GM21717 (cell line): ENCODE data around the gene NRG4.
"Not testable (repeated sequence)": the region's sequence is repeated elsewhere in the genome, so short reads cannot be mapped to it uniquely, and the experiment has no call there.

Experiments
- ATAC-seq: cut with Tn5 transposase; IDR thresholded peaks from one replicate; pipeline ENCODE4 v1.9.1; 2021; ENCODE audit warnings: mild to moderate bottlenecking, moderate library complexity; ENCODE audit not compliant: unreplicated experiment

Gene NRG4

GRCh38 chr15:75995611-75996010, 16.6 kb downstream of the NRG4 start:
- ATAC-seq, result no peak

- no peak for ATAC-seq
Observed at GRCh38 chr15:75994220-75994619, 18.0 kb downstream of the NRG4 start.

- no peak for ATAC-seq
Observed at GRCh38 chr15:75992897-75993296, 19.3 kb downstream of the NRG4 start.

GRCh38 chr15:75989875-75990274, 22.3 kb downstream of the NRG4 start:
- ATAC-seq, result no peak

GRCh38 chr15:75989045-75989444, 23.2 kb downstream of the NRG4 start:
- ATAC-seq, result no peak

- no peak for ATAC-seq
Observed at GRCh38 chr15:75985971-75986370, 26.3 kb downstream of the NRG4 start.

- ATAC-seq, result not testable (repeated sequence)
Observed at GRCh38 chr15:75984706-75985105, 27.5 kb downstream of the NRG4 start.

- ATAC-seq, result no peak
Observed at GRCh38 chr15:75982468-75982867, 29.8 kb downstream of the NRG4 start.

GRCh38 chr15:75981149-75981815, 30.9 kb downstream of the NRG4 start:
- no peak for ATAC-seq

- not testable (repeated sequence) for ATAC-seq
Observed at GRCh38 chr15:75976766-75977165, 35.5 kb downstream of the NRG4 start.

GRCh38 chr15:75966073-75966472, 46.2 kb downstream of the NRG4 start:
- ATAC-seq, result no peak

GRCh38 chr15:75961331-75961730, 50.9 kb downstream of the NRG4 start:
- ATAC-seq, result no peak

- ATAC-seq, result no peak
Observed at GRCh38 chr15:75955720-75956119, 56.5 kb downstream of the NRG4 start.

- no peak for ATAC-seq
Observed at GRCh38 chr15:75952525-75952924, 59.7 kb downstream of the NRG4 start.

GRCh38 chr15:75948761-75949296, 63.4 kb downstream of the NRG4 start:
- ATAC-seq, result no peak

- no peak for ATAC-seq
Observed at GRCh38 chr15:75947092-75947491, 65.1 kb downstream of the NRG4 start.

- ATAC-seq, result no peak
Observed at GRCh38 chr15:75945953-75946352, 66.3 kb downstream of the NRG4 start.

- ATAC-seq, result no peak
Observed at GRCh38 chr15:75943713-75944215, 68.5 kb downstream of the NRG4 start.

GRCh38 chr15:75943246-75943645, 69.0 kb downstream of the NRG4 start:
- ATAC-seq, result no peak

- ATAC-seq, result no peak
Observed at GRCh38 chr15:75942464-75942863, 69.8 kb downstream of the NRG4 start.

- no peak for ATAC-seq
Observed at GRCh38 chr15:75930866-75931265, 81.4 kb downstream of the NRG4 start.

GRCh38 chr15:75929799-75930565, 82.2 kb downstream of the NRG4 start:
- ATAC-seq, result no peak
